ENCODE measurements around the gene AUTS2. TPM values are rescaled to one million over a fixed set of nuclear protein-coding genes. Genes with fewer than 3 reads are reported as not detected.

Gene AUTS2
- polyA plus RNA-seq, 1 donor (not counting 4 experiments of a cell fraction or from before 2014, with no cell fraction given), result 4.7 TPM

DNA sequence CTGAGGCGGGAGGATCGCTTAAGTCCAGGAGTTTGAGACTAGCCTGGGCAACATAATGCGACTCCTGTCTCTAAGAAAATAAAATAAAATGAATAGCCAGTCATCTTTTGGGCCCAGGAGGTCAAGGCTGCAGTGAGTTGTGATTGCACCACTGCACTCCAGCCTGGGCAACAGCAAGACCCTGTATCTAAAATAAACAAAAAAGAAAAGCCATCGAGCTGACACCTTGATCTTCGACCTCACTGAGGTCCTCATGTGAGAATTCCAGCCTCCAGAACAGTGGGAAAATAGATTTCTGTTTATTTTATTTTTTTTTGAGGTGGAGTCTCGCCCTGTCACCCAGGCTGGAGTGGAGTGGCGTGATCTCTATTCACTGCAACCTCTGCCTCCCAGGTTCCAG is 1232.2 kb downstream of the AUTS2 start:
- no peak overlapping the region for H3K9ac ChIP-seq (ENCODE audit: control insufficient read depth, extremely low read depth, insufficient read depth, low read length)
- H3K36me3 ChIP-seq (ENCODE audit: control insufficient read depth in 2 of 2, extremely low read depth in 1 of 2, insufficient read depth in 2 of 2, low read length in 2 of 2), result no peaks in the 10 kb centered on the region
- H3K79me2 ChIP-seq (ENCODE audit: control insufficient read depth, insufficient read depth, low read length), result no peaks in the 10 kb centered on the region
- no peak overlapping the region for H3K4me2 ChIP-seq (ENCODE audit: control insufficient read depth, extremely low read depth, insufficient read depth, low read depth, low read length)
- no peak overlapping the region for H2AFZ ChIP-seq (ENCODE audit: control insufficient read depth, low read length)
- H4K20me1 ChIP-seq (ENCODE audit: control insufficient read depth, extremely low read depth, insufficient read depth, low read length), result no peaks in the 10 kb centered on the region
- TF ChIP-seq, protein P1, sequence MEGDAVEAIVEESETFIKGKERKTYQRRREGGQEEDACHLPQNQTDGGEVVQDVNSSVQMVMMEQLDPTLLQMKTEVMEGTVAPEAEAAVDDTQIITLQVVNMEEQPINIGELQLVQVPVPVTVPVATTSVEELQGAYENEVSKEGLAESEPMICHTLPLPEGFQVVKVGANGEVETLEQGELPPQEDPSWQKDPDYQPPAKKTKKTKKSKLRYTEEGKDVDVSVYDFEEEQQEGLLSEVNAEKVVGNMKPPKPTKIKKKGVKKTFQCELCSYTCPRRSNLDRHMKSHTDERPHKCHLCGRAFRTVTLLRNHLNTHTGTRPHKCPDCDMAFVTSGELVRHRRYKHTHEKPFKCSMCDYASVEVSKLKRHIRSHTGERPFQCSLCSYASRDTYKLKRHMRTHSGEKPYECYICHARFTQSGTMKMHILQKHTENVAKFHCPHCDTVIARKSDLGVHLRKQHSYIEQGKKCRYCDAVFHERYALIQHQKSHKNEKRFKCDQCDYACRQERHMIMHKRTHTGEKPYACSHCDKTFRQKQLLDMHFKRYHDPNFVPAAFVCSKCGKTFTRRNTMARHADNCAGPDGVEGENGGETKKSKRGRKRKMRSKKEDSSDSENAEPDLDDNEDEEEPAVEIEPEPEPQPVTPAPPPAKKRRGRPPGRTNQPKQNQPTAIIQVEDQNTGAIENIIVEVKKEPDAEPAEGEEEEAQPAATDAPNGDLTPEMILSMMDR (optimal IDR thresholded peaks at IDR 0.05 in 1 of 3, IDR thresholded peaks at IDR 0.05 in 1 of 3, conservative IDR thresholded peaks at IDR 0.05 in 1 of 3; ENCODE audit: extremely low read depth in 1 of 3, insufficient read depth in 2 of 3, low read length in 3 of 3), result no peak
- no peak for TF ChIP-seq EZH2 (IDR thresholded peaks at IDR 0.05; ENCODE audit: low read length)
- dilution Hi-C loops (cut with MboI; ENCODE audit: extremely low pct_ligation_motif_present, low sequenced_read_pairs), result no loop called here
- no peaks in the 10 kb centered on the region for H3K9me3 ChIP-seq (ENCODE audit: control insufficient read depth, low read depth, low read length)
- H3K4me3 ChIP-seq (ENCODE audit: control insufficient read depth in 2 of 3, extremely low read depth in 1 of 3, insufficient read depth in 2 of 3, low read depth in 1 of 3, low read length in 3 of 3), result no peak overlapping the region
- no peak overlapping the region for H3K27ac ChIP-seq (ENCODE audit: control insufficient read depth, insufficient read depth, low read length)
- DNase-seq (ENCODE audit: low read depth, low spot score), result no peak
- H3K9me1 ChIP-seq (ENCODE audit: control insufficient read depth, extremely low read depth, insufficient read depth, low read length), result no peaks in the 10 kb centered on the region
- H3K4me1 ChIP-seq (ENCODE audit: control insufficient read depth, extremely low read depth, insufficient read depth, low read length), result peaks cover 3% of the 10 kb centered on the region
- no peak for FAIRE-seq
- H3K27me3 ChIP-seq (ENCODE audit: control insufficient read depth, extremely low read depth, insufficient read depth, low read length), result no peaks in the 10 kb centered on the region

GRCh38 chr7:70833726-70834125 is 1235.5 kb downstream of the AUTS2 start:
- H3K9me1 ChIP-seq (ENCODE audit: control insufficient read depth, extremely low read depth, insufficient read depth, low read length), result no peaks in the 10 kb centered on the region
- no peaks in the 10 kb centered on the region for H3K27me3 ChIP-seq (ENCODE audit: control insufficient read depth, extremely low read depth, insufficient read depth, low read length)
- FAIRE-seq, result peak; percentile 92
- no peaks in the 10 kb centered on the region for H3K9me3 ChIP-seq (ENCODE audit: control insufficient read depth, low read depth, low read length)
- no peak overlapping the region for H3K27ac ChIP-seq (ENCODE audit: control insufficient read depth, insufficient read depth, low read length)
- H3K9ac ChIP-seq (ENCODE audit: control insufficient read depth, extremely low read depth, insufficient read depth, low read length), result no peak overlapping the region
- dilution Hi-C loops (cut with MboI; ENCODE audit: extremely low pct_ligation_motif_present, low sequenced_read_pairs), result no loop called here
- H3K4me1 ChIP-seq (ENCODE audit: control insufficient read depth, extremely low read depth, insufficient read depth, low read length), result peaks cover 3% of the 10 kb centered on the region
- H3K4me2 ChIP-seq (ENCODE audit: control insufficient read depth, extremely low read depth, insufficient read depth, low read depth, low read length), result no peak overlapping the region
- TF ChIP-seq EZH2 (IDR thresholded peaks at IDR 0.05; ENCODE audit: low read length), result no peak
- TF ChIP-seq, protein P1 (optimal IDR thresholded peaks at IDR 0.05 in 1 of 3, IDR thresholded peaks at IDR 0.05 in 1 of 3, conservative IDR thresholded peaks at IDR 0.05 in 1 of 3; ENCODE audit: extremely low read depth in 1 of 3, insufficient read depth in 2 of 3, low read length in 3 of 3), result no peak
- no peaks in the 10 kb centered on the region for H3K79me2 ChIP-seq (ENCODE audit: control insufficient read depth, insufficient read depth, low read length)
- no peaks in the 10 kb centered on the region for H3K36me3 ChIP-seq (ENCODE audit: control insufficient read depth in 2 of 2, extremely low read depth in 1 of 2, insufficient read depth in 2 of 2, low read length in 2 of 2)
- no peaks in the 10 kb centered on the region for H4K20me1 ChIP-seq (ENCODE audit: control insufficient read depth, extremely low read depth, insufficient read depth, low read length)
- H3K4me3 ChIP-seq (ENCODE audit: control insufficient read depth in 2 of 3, extremely low read depth in 1 of 3, insufficient read depth in 2 of 3, low read depth in 1 of 3, low read length in 3 of 3), result no peak overlapping the region
- no peak overlapping the region for H2AFZ ChIP-seq (ENCODE audit: control insufficient read depth, low read length)
- peak; percentile 26 for DNase-seq (ENCODE audit: low read depth, low spot score)
